KMS-11 (cell line): ENCODE results near the gene OAF.

Experiments used
- H2AFZ ChIP-seq: fragments of 200-600 bp; sonication (generic); 2 replicates; pipeline ENCODE4 v1.6.1; 2016; ENCODE audit warnings: antibody characterized with exemption, mixed run types, low read depth
- H3K27ac ChIP-seq: fragments of 200-600 bp; sonication (generic); 2 replicates; pipeline ENCODE4 v1.6.1; 2016; ENCODE audit warnings: mild to moderate bottlenecking, mixed run types
- H3K27me3 ChIP-seq: fragments of 200-600 bp; sonication (generic); 2 replicates; pipeline ENCODE4 v1.6.1; 2017; ENCODE audit warnings: mild to moderate bottlenecking, low read depth, mixed run types, moderate library complexity; ENCODE audit not compliant: insufficient read depth
- H3K36me3 ChIP-seq: fragments of 200-600 bp; sonication (generic); 2 replicates; pipeline ENCODE4 v1.6.1; 2017; ENCODE audit warnings: mild to moderate bottlenecking, mixed run types; ENCODE audit not compliant: insufficient read depth
- H3K4me1 ChIP-seq: fragments of 200-600 bp; sonication (generic); 2 replicates; pipeline ENCODE4 v1.6.1; 2016; ENCODE audit warnings: mild to moderate bottlenecking, low read depth, mixed run types; ENCODE audit not compliant: poor library complexity, severe bottlenecking
- H3K4me2 ChIP-seq: fragments of 200-600 bp; sonication (generic); 2 replicates; pipeline ENCODE4 v1.7.0; 2016; ENCODE audit warnings: mild to moderate bottlenecking, mixed run types
- H3K4me3 ChIP-seq: fragments of 200-600 bp; sonication (generic); IDR thresholded peaks from 2 replicates; pipeline ENCODE4 v1.6.1; 2017; ENCODE audit warnings: low read depth, low read length, mixed read lengths; ENCODE audit not compliant: insufficient read depth
- H3K79me2 ChIP-seq: fragments of 200-600 bp; sonication (generic); 2 replicates; pipeline ENCODE4 v1.6.1; 2016; ENCODE audit warnings: low read depth, mixed run types; ENCODE audit not compliant: insufficient read depth
- H3K9ac ChIP-seq: fragments of 200-600 bp; sonication (generic); 2 replicates; pipeline ENCODE4 v1.6.1; 2016; ENCODE audit warnings: mild to moderate bottlenecking, mixed run types
- H4K20me1 ChIP-seq: fragments of 200-600 bp; sonication (generic); 2 replicates; pipeline ENCODE4 v1.6.1; 2016; ENCODE audit warnings: mild to moderate bottlenecking, mixed run types; ENCODE audit not compliant: insufficient read depth
- TF ChIP-seq, protein P1 (sequence below): fragments of 200-600 bp; sonication (generic); conservative IDR thresholded peaks from 2 replicates; pipeline ENCODE4 v1.6.1; 2017; ENCODE audit warnings: low read depth, mild to moderate bottlenecking, antibody characterized with exemption, low read length, moderate library complexity, mixed read lengths

Gene OAF

GRCh38 chr11:120184946-120185705 lies 25.7 kb upstream of the OAF start:
- H3K27me3 ChIP-seq: no peaks in the 10 kb centered on the region
- no peaks in the 10 kb centered on the region for H4K20me1 ChIP-seq
- no peak overlapping the region for H3K27ac ChIP-seq
- H3K4me2 ChIP-seq: no peak overlapping the region
- no peaks in the 10 kb centered on the region for H3K36me3 ChIP-seq
- no peak overlapping the region for H3K4me3 ChIP-seq
- H3K4me1 ChIP-seq: no peaks in the 10 kb centered on the region
- H3K79me2 ChIP-seq: no peaks in the 10 kb centered on the region
- H3K9ac ChIP-seq: no peak overlapping the region
- TF ChIP-seq, protein P1, sequence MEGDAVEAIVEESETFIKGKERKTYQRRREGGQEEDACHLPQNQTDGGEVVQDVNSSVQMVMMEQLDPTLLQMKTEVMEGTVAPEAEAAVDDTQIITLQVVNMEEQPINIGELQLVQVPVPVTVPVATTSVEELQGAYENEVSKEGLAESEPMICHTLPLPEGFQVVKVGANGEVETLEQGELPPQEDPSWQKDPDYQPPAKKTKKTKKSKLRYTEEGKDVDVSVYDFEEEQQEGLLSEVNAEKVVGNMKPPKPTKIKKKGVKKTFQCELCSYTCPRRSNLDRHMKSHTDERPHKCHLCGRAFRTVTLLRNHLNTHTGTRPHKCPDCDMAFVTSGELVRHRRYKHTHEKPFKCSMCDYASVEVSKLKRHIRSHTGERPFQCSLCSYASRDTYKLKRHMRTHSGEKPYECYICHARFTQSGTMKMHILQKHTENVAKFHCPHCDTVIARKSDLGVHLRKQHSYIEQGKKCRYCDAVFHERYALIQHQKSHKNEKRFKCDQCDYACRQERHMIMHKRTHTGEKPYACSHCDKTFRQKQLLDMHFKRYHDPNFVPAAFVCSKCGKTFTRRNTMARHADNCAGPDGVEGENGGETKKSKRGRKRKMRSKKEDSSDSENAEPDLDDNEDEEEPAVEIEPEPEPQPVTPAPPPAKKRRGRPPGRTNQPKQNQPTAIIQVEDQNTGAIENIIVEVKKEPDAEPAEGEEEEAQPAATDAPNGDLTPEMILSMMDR: no peak
- H2AFZ ChIP-seq: no peak overlapping the region

- no peak overlapping the region for H3K4me3 ChIP-seq
- H2AFZ ChIP-seq: no peak overlapping the region
- no peaks in the 10 kb centered on the region for H3K36me3 ChIP-seq
- no peaks in the 10 kb centered on the region for H3K4me1 ChIP-seq
- TF ChIP-seq, protein P1: no peak
- no peaks in the 10 kb centered on the region for H3K27me3 ChIP-seq
- H3K27ac ChIP-seq: no peak overlapping the region
- no peak overlapping the region for H3K9ac ChIP-seq
- no peak overlapping the region for H3K4me2 ChIP-seq
- no peaks in the 10 kb centered on the region for H3K79me2 ChIP-seq
- no peaks in the 10 kb centered on the region for H4K20me1 ChIP-seq
Measured at GRCh38 chr11:120185706-120186455, 25.0 kb upstream of the OAF start.

DNA sequence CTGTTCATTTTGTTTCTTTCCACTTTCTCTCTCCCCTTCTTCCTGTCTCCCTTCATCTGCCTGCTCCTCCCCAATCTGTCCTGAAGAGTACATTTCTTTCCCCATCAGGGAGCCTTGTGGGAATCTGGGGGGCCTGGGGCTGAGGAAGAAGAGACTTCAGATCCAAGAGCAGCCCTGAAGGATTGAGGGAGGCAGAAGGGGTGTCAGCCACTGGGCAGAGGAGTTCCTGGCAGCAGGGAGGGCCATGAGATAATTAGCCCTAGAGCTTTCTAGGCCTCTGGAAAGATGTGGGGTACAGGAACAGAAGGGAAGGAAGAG lies 24.4 kb upstream of the OAF start:
- no peak overlapping the region for H3K4me2 ChIP-seq
- H3K4me1 ChIP-seq: no peaks in the 10 kb centered on the region
- H3K9ac ChIP-seq: no peak overlapping the region

GRCh38 chr11:120186774-120187591 lies 23.8 kb upstream of the OAF start:
- Histone ChIP-seq H3K4me2 (no peak overlapping the region), H3K27me3 (no peaks in the 10 kb centered on the region), H3K9ac (no peak overlapping the region), H3K4me1 (no peaks in the 10 kb centered on the region), H3K36me3 (no peaks in the 10 kb centered on the region), H3K27ac (no peak overlapping the region), H4K20me1 (no peaks in the 10 kb centered on the region), H3K79me2 (no peaks in the 10 kb centered on the region), H3K4me3 (no peak overlapping the region), H2AFZ (no peak overlapping the region)
- TF ChIP-seq, protein P1: no peak

More for the DNA sequence above, 24.4 kb upstream of the OAF start:
- no peaks in the 10 kb centered on the region for H3K79me2 ChIP-seq
- no peak overlapping the region for H3K27ac ChIP-seq
- H3K4me3 ChIP-seq: no peak overlapping the region
- H3K27me3 ChIP-seq: no peaks in the 10 kb centered on the region
- H3K36me3 ChIP-seq: no peaks in the 10 kb centered on the region
- TF ChIP-seq, protein P1: no peak
- H4K20me1 ChIP-seq: no peaks in the 10 kb centered on the region
- no peak overlapping the region for H2AFZ ChIP-seq
